Measurements from ENCODE around the gene MYO3B.
A peak's percentile ranks its signal among the peaks of the same experiment; 100 is the strongest.
"Not testable (repeated sequence)": the region's sequence is repeated elsewhere in the genome, so short reads cannot be mapped to it uniquely, and the experiment has no call there.

MYO3B gene

DNA sequence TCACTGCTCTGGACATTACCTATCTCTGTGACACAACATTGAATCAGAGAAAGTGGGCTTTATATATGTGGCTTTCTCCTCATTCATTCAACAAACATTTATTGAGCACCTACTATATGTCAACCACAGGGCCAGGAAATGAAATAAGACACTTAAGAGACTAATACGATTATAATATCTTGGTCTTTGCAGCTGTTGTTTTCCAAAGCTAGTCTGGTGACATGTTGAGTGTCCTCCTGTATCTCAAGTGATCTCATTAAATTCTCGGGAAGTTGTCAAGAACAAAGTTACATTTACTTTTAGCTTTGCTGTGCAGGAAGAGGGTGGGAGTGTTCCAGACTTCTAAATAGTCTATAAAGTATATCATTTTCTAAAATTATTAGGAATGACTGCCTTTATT is 372.6 kb downstream of the MYO3B start:
- DNase-seq (ENCODE audit: low read depth, low spot score): no peak
- TF ChIP-seq, protein P1, sequence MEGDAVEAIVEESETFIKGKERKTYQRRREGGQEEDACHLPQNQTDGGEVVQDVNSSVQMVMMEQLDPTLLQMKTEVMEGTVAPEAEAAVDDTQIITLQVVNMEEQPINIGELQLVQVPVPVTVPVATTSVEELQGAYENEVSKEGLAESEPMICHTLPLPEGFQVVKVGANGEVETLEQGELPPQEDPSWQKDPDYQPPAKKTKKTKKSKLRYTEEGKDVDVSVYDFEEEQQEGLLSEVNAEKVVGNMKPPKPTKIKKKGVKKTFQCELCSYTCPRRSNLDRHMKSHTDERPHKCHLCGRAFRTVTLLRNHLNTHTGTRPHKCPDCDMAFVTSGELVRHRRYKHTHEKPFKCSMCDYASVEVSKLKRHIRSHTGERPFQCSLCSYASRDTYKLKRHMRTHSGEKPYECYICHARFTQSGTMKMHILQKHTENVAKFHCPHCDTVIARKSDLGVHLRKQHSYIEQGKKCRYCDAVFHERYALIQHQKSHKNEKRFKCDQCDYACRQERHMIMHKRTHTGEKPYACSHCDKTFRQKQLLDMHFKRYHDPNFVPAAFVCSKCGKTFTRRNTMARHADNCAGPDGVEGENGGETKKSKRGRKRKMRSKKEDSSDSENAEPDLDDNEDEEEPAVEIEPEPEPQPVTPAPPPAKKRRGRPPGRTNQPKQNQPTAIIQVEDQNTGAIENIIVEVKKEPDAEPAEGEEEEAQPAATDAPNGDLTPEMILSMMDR (IDR thresholded peaks at IDR 0.05; ENCODE audit: insufficient read depth, low read length, missing control alignments): no peak
- ChIA-PET POLR2A (no interaction called here), CTCF (no interaction called here)
- H3K4me3 ChIP-seq (ENCODE audit: low read depth, low read length): no peak overlapping the region

DNA sequence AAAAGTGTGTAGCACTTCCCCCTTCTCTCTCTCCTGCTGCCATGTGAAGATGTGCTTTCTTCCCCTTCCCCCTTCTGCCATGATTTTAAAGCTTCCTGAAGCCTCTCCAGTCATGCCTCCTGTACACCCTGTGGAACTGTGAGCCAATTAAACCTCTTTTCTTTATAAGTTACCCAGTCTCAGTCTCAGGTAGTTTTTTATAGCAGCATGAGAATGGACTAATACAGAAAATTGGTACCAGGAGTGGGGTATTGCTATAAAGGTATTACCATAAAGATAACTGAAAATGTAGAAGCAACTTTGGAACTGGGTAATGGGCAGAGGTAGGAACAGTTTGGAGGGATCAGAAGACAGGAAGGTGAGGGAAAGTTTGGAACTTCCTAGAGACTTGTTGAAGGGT is 374.0 kb downstream of the MYO3B start:
- DNase-seq (ENCODE audit: low read depth, low spot score); H3K4me3 ChIP-seq (ENCODE audit: low read depth, low read length); POLR2A ChIA-PET; CTCF ChIA-PET: not testable (repeated sequence)

DNA sequence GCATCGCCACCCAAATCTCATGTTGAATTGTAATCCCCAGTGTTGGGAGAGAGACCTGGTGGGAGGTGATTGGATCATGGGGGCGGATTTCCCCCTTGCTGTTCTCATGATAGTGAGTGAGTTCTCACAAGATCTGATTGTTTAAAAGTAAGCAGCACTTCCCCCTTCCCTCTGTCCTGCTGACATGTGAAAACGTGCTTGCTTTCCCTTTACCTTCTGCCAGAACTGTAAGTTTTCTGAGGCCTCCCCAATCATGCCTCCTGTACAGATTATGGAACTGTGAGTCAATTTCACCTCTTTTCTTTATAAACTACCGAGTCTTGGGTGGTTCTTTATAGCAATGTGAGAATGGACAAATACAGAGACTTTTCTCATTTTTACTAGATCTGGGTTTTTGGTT is 375.8 kb downstream of the MYO3B start:
- DNase-seq (ENCODE audit: low read depth, low spot score): no peak
- H3K4me3 ChIP-seq (ENCODE audit: low read depth, low read length): no peak overlapping the region
- ChIA-PET POLR2A (no interaction called here), CTCF (no interaction called here)
- TF ChIP-seq, protein P1 (IDR thresholded peaks at IDR 0.05; ENCODE audit: insufficient read depth, low read length, missing control alignments): no peak

DNA sequence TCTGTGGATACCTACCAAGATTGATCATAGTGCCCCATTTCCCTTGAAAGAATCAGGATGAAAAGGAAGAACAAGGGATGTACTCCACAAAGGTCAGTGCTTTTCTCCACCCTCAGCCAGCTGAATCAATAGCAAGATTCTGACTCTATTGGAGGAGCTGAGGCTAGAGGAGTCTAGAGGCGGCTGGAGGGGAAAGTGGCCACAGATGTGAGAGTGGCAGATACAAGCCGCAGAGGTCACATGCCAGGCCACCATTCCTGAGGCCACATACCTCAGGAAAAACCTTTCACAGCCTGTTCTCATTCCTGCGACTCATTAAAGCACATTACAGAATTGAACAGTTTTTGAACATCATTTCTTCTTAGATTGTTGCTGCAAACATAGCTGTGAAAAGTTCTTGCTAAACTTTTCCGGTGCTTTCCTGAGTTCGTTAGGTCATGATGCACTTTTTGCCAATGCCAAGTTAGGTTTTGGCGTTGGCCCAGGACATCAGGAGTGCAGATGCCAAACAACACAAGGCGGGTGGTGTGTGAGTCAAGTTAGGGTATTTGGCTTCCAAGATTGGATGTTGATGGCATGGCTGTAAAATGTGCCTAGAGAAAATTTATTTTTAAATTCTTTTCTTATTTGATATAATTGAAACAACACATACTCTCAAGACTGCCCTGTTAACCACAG is 376.5 kb downstream of the MYO3B start:
- DNase-seq (ENCODE audit: low read depth, low spot score): peak; percentile 24
- ChIA-PET CTCF (no interaction called here), POLR2A (no interaction called here)
- TF ChIP-seq, protein P1 (IDR thresholded peaks at IDR 0.05; ENCODE audit: insufficient read depth, low read length, missing control alignments): no peak
- H3K4me3 ChIP-seq (ENCODE audit: low read depth, low read length): no peak overlapping the region

DNA sequence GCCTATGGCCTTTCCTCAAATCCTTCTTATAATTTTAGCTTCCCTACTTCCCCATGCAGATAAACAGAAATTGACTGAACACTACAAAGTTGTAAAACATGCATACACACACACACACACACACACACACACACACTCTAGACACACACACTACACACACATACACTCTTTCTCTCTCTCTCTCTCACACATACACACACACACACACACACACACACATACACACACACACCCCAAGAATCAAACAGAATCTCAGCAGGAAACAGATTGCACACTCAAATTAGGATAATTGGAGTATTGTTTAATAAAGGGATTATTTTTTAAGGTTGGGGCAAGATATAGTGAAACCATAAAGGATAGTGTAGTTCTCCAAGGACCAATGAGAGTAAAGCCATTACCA is 385.0 kb downstream of the MYO3B start:
- CTCF ChIA-PET: no interaction called here
- TF ChIP-seq, protein P1 (IDR thresholded peaks at IDR 0.05; ENCODE audit: insufficient read depth, low read length, missing control alignments): no peak

DNA sequence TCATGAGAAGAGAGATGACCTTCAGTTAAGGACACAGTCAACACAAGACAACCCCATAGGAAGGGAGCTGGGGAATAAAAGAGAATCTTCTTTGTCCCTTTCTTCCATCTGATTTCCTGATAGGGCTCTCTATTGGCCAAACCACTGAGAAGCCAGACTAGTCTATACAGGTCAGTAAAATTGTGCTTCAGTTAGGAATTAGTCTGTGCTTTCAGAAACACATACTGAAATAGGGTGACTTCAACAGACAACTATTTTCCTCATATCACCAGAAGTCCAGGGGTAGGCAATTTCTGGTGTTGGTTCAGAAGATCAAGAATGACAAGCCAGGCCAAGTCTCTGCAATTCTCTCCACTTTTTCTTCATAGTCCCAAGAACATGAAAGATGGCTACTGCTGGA is 385.5 kb downstream of the MYO3B start:
- TF ChIP-seq, protein P1 (IDR thresholded peaks at IDR 0.05; ENCODE audit: insufficient read depth, low read length, missing control alignments): no peak
- CTCF ChIA-PET: no interaction called here
- no peak overlapping the region for H3K4me3 ChIP-seq (ENCODE audit: low read depth, low read length)
- POLR2A ChIA-PET: no interaction called here
- no peak for DNase-seq (ENCODE audit: low read depth, low spot score)

More for the DNA sequence above, 385.0 kb downstream of the MYO3B start:
- DNase-seq (ENCODE audit: low read depth, low spot score): no peak
- POLR2A ChIA-PET: no interaction called here
- no peak overlapping the region for H3K4me3 ChIP-seq (ENCODE audit: low read depth, low read length)

DNA sequence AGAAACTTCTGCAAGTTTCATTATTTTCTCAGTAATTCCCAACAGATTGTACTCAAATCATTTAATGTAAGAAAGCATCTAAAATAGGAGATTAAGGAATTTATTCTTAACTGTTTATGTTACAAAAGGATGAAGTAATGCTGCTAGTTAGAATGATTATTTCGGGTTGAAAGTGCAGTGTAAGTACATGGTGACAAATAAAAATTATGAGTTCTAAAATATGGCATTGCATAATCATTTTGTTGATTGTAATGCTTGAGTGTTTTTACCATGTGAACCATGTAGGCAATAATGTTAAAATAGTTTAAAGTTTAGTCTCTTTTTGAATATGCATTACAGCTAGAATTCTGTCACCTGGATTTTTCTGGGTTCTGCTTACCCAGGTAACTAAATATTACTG is 388.2 kb downstream of the MYO3B start:
- POLR2A ChIA-PET: no interaction called here
- DNase-seq (ENCODE audit: low read depth, low spot score): no peak
- CTCF ChIA-PET: no interaction called here
- no peak overlapping the region for H3K4me3 ChIP-seq (ENCODE audit: low read depth, low read length)
- TF ChIP-seq, protein P1 (IDR thresholded peaks at IDR 0.05; ENCODE audit: insufficient read depth, low read length, missing control alignments): no peak

All from AG04449 (cell line).